ENCODE data around the gene LANCL3.
A peak's percentile ranks its signal among the peaks of the same experiment; 100 is the strongest.
"Not testable (repeated sequence)": the region's sequence is repeated elsewhere in the genome, so short reads cannot be mapped to it uniquely, and the experiment has no call there.

The LANCL3 gene

GRCh38 chrX:37571426-37572107 is at the start of gene LANCL3:
LANCL3 (plus strand) TSS chrX:37571661; CDS start chrX:37571871, 210 bp downstream.
- CTCF ChIA-PET; DNase-seq (ENCODE audit: extremely low spot score); POLR2A ChIA-PET: not testable (repeated sequence)

- CTCF ChIA-PET, POLR2A ChIA-PET: not testable (repeated sequence)
Observed at GRCh38 chrX:37523673-37524072, 47.8 kb upstream of the LANCL3 start.

GRCh38 chrX:37541991-37542390 is 29.5 kb upstream of the LANCL3 start:
- POLR2A ChIA-PET, result no interaction called here
- no peak for TF ChIP-seq CTCF (IDR thresholded peaks at IDR 0.05; ENCODE audit: control extremely low read depth, extremely low read depth, low read depth, missing control alignments)
- CTCF ChIA-PET, result no interaction called here
- DNase-seq (ENCODE audit: extremely low spot score), result no peak

More at GRCh38 chrX:37523673-37524072, 47.8 kb upstream of the LANCL3 start:
- DNase-seq (ENCODE audit: extremely low spot score), result not testable (repeated sequence)

GRCh38 chrX:37542791-37543190 is 28.7 kb upstream of the LANCL3 start:
- no peak for DNase-seq (ENCODE audit: extremely low spot score)
- ChIA-PET CTCF (no interaction called here), POLR2A (no interaction called here)
- no peak for TF ChIP-seq CTCF (IDR thresholded peaks at IDR 0.05; ENCODE audit: control extremely low read depth, extremely low read depth, low read depth, missing control alignments)

GRCh38 chrX:37543324-37543723 is 28.1 kb upstream of the LANCL3 start:
- no peak for DNase-seq (ENCODE audit: extremely low spot score)
- no peak for TF ChIP-seq CTCF (IDR thresholded peaks at IDR 0.05; ENCODE audit: control extremely low read depth, extremely low read depth, low read depth, missing control alignments)
- CTCF ChIA-PET, result no interaction called here
- POLR2A ChIA-PET, result no interaction called here

GRCh38 chrX:37544531-37544930 is 26.9 kb upstream of the LANCL3 start:
- DNase-seq (ENCODE audit: extremely low spot score); POLR2A ChIA-PET; CTCF ChIA-PET: not testable (repeated sequence)

- DNase-seq (ENCODE audit: extremely low spot score), result no peak
- ChIA-PET POLR2A (no interaction called here), CTCF (no interaction called here)
- TF ChIP-seq CTCF (IDR thresholded peaks at IDR 0.05; ENCODE audit: control extremely low read depth, extremely low read depth, low read depth, missing control alignments), result no peak
Observed at GRCh38 chrX:37545066-37545465, 26.4 kb upstream of the LANCL3 start.

- POLR2A ChIA-PET; DNase-seq (ENCODE audit: extremely low spot score); CTCF ChIA-PET: not testable (repeated sequence)
Observed at GRCh38 chrX:37549619-37550018, 21.8 kb upstream of the LANCL3 start.

GRCh38 chrX:37553476-37553875 is 18.0 kb upstream of the LANCL3 start:
- DNase-seq (ENCODE audit: extremely low spot score), result no peak
- no peak for TF ChIP-seq CTCF (IDR thresholded peaks at IDR 0.05; ENCODE audit: control extremely low read depth, extremely low read depth, low read depth, missing control alignments)
- CTCF ChIA-PET, result no interaction called here
- POLR2A ChIA-PET, result no interaction called here

GRCh38 chrX:37565254-37565653 is 6.2 kb upstream of the LANCL3 start:
- DNase-seq (ENCODE audit: extremely low spot score); CTCF ChIA-PET; POLR2A ChIA-PET: not testable (repeated sequence)

GRCh38 chrX:37570349-37570748 is 1.1 kb upstream of the LANCL3 start:
- CTCF ChIA-PET; POLR2A ChIA-PET; DNase-seq (ENCODE audit: extremely low spot score): not testable (repeated sequence)

- POLR2A ChIA-PET, CTCF ChIA-PET: not testable (repeated sequence)
- DNase-seq (ENCODE audit: extremely low spot score), result peak; percentile 5
Observed at GRCh38 chrX:37572108-37572587, 687 bp downstream of the LANCL3 start.

- CTCF ChIA-PET; DNase-seq (ENCODE audit: extremely low spot score); POLR2A ChIA-PET: not testable (repeated sequence)
Observed at GRCh38 chrX:37573121-37573520, 1.7 kb downstream of the LANCL3 start.
